Measurements from ENCODE around the gene ZNF219. TPM values are rescaled to one million over a fixed set of nuclear protein-coding genes. Genes with fewer than 3 reads are reported as not detected.

The ZNF219 gene
- total and polyA plus RNA-seq, 2 of the 13 experiments (the other 11 are each of a cell fraction or from before 2014, with no cell fraction given) = 34.5 to 36.6 TPM

GRCh38 chr14:21054123-21054767, 44.2 kb downstream of the ZNF219 start (continued):
- TF ChIP-seq ZNF558 (CRISPR knock-in tag; IDR thresholded peaks at IDR 0.05; ENCODE audit: borderline replicate concordance) = no peak; the same call in 1 of the 2 replicates
- TF ChIP-seq LRRFIP1 (CRISPR knock-in tag; conservative IDR thresholded peaks at IDR 0.05) = no peak
- TF ChIP-seq KAT8 (CRISPR knock-in tag; IDR thresholded peaks at IDR 0.05) = peak; percentile 83
- TF ChIP-seq ATF6 (CRISPR knock-in tag; conservative IDR thresholded peaks at IDR 0.05) = no peak
- TF ChIP-seq ZNF280D (CRISPR knock-in tag; IDR thresholded peaks at IDR 0.05) = peak; percentile 88; the same call in 1 of the 2 replicates
- peak; percentile 80; the same call in 1 of the 2 replicates for TF ChIP-seq HMG20A (CRISPR knock-in tag; IDR thresholded peaks at IDR 0.05; ENCODE audit: borderline replicate concordance)
- peak; percentile 74; the same call in 1 of the 2 replicates for TF ChIP-seq ETV6 (CRISPR knock-in tag; conservative IDR thresholded peaks at IDR 0.05)
- TF ChIP-seq TEF (CRISPR knock-in tag; IDR thresholded peaks at IDR 0.05) = no peak
- TF ChIP-seq TSC22D2 (CRISPR knock-in tag; IDR thresholded peaks at IDR 0.05; ENCODE audit: borderline replicate concordance) = 0 out of 2 replicates have a peak, but pooled peaks have one; percentile 54
- TF ChIP-seq ZNF224 (CRISPR knock-in tag; IDR thresholded peaks at IDR 0.05) = no peak
- TF ChIP-seq NR3C1 (CRISPR knock-in tag; IDR thresholded peaks at IDR 0.05) = no peak
- TF ChIP-seq RBFOX2 (IDR thresholded peaks at IDR 0.05; ENCODE audit: low read depth, low read length) = peak; percentile 75
- TF ChIP-seq ZC3H13 (CRISPR knock-in tag; IDR thresholded peaks at IDR 0.05) = no peak
- peak; percentile 38; the same call in 1 of the 2 replicates for TF ChIP-seq ZNF460 (CRISPR knock-in tag; IDR thresholded peaks at IDR 0.05; ENCODE audit: borderline replicate concordance)
- no peak for TF ChIP-seq ZNF180 (CRISPR knock-in tag; IDR thresholded peaks at IDR 0.05; ENCODE audit: borderline replicate concordance, low read depth)
- peak; percentile 41; the same call in 1 of the 3 replicates for TF ChIP-seq MXI1 (IDR thresholded peaks at IDR 0.05; ENCODE audit: borderline replicate concordance, low read depth, low read length)
- no peak for TF ChIP-seq MAFK (conservative IDR thresholded peaks at IDR 0.05 in 1 of 2, IDR thresholded peaks at IDR 0.05 in 1 of 2; ENCODE audit: low read length in 2 of 2)
- no peak for TF ChIP-seq ZNF773 (CRISPR knock-in tag; IDR thresholded peaks at IDR 0.05; ENCODE audit: borderline replicate concordance)
- TF ChIP-seq ZIK1 (CRISPR knock-in tag; IDR thresholded peaks at IDR 0.05; ENCODE audit: borderline replicate concordance, low read depth) = no peak

All from HepG2 (cell line).